Cardiac fibroblast (primary cell): ENCODE results near the gene ADCY10.
"Not testable (repeated sequence)": the region's sequence is repeated elsewhere in the genome, so short reads cannot be mapped to it uniquely, and the experiment has no call there.

Experiments used
- DNase-seq, 2 donors: peaks; one replicate each; pipeline versions ENCODE4 v3.0.0 to v3.0.0-alpha.2; 2010; ENCODE audit warnings: low read depth in 2 of 2
- H3K4me3 ChIP-seq, 2 donors: replicated peaks in 1 of 2; 1 replicate in 1 of 2; 2 replicates in 1 of 2; pipeline ENCODE4 v1.5.1; 2011; ENCODE audit warnings: low read depth in 2 of 2, low read length in 2 of 2, mild to moderate bottlenecking in 2 of 2, moderate library complexity in 1 of 2
- CTCF ChIP-seq: IDR thresholded peaks from one replicate; pipeline ENCODE4 v1.5.1; 2011; ENCODE audit warnings: low read depth, mild to moderate bottlenecking, low read length, inconsistent platforms

Gene ADCY10

GRCh38 chr1:167820684-167821355, 93.1 kb downstream of the ADCY10 start:
- no peak for DNase-seq
- no peak for TF ChIP-seq CTCF
- no peak overlapping the region for H3K4me3 ChIP-seq

- TF ChIP-seq CTCF: no peak
- H3K4me3 ChIP-seq: peak overlapping the region in 1 of 2 donors; percentile 34
- DNase-seq: peak; percentile 92 to 99
Measured at GRCh38 chr1:167819849-167820683, 93.9 kb downstream of the ADCY10 start.

- no peak for DNase-seq
- TF ChIP-seq CTCF: no peak
- no peak overlapping the region for H3K4me3 ChIP-seq
Measured at GRCh38 chr1:167815650-167816049, 98.3 kb downstream of the ADCY10 start.

- TF ChIP-seq CTCF: no peak
- H3K4me3 ChIP-seq: no peak overlapping the region
- no peak for DNase-seq
Measured at GRCh38 chr1:167812972-167813371, 101.0 kb downstream of the ADCY10 start.

- DNase-seq: peak in 1 of 2 donors; percentile 39
- no peak for TF ChIP-seq CTCF
- no peak overlapping the region for H3K4me3 ChIP-seq
Measured at GRCh38 chr1:167808690-167809089, 105.2 kb downstream of the ADCY10 start.

GRCh38 chr1:167808104-167808503, 105.8 kb downstream of the ADCY10 start:
- H3K4me3 ChIP-seq: no peak overlapping the region
- peak in 1 of 2 donors; percentile 88 for DNase-seq
- no peak for TF ChIP-seq CTCF

- DNase-seq, H3K4me3 ChIP-seq: not testable (repeated sequence)
Measured at GRCh38 chr1:167806676-167807075, 107.3 kb downstream of the ADCY10 start.

- not testable (repeated sequence) for H3K4me3 ChIP-seq, DNase-seq
Measured at GRCh38 chr1:167806235-167806634, 107.7 kb downstream of the ADCY10 start.
